IPS DF 19.7 (cell line): ENCODE measurements around the gene P3H1.
"Not testable (repeated sequence)": the region's sequence is repeated elsewhere in the genome, so short reads cannot be mapped to it uniquely, and the experiment has no call there.

Experiments used
- DNase-seq: peaks from one replicate; pipeline ENCODE4 v3.0.0-alpha.2; 2013; ENCODE audit warnings: low read depth, low spot score

Gene P3H1

DNA sequence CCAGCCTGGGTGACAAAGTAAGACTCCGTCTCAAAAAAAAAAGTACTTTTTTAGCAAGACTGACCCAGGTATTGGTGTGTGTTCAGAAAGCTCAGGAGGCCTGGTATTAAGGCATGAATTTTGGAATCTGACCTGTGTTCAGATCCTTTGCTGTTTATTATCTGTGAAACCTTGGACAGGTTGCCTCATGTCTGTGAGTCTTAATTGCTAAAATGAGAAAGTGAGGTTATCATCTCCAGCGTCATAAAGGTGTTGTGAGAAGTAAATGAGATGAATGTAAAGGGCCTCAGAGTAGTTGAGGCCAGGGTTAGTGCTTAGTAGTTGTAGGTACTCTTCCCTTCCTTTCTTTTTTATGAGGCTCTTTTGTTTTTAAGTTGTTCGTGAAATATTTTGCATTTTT, 3.0 kb upstream of the P3H1 start:
- DNase-seq = no peak

- no peak for DNase-seq
Observed at GRCh38 chr1:42768172-42768571, 1.3 kb upstream of the P3H1 start.

DNA sequence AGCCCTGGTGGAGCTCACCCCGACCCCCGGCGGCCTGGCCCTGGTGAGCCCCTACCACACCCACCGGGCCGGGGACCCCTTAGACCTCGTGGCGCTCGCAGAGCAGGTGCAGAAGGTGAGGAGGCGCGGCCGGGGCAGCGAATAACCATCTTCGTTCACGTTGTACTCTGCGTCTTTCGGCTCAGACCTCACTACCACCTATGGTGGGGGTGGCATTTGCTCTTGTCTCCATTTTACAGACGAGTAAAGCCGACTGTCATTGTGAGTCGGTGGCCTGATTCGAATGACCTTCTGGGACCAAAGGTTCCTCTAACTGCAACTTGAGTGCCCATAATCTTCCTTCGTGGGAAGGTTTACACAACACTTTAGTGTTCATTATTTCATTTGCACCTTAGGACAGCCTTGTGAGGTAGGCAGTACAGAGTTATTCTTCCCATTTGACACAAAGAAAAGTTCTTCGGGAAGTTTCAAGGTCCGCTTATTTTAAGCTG, 727 bp upstream of the P3H1 start:
- DNase-seq = no peak

DNA sequence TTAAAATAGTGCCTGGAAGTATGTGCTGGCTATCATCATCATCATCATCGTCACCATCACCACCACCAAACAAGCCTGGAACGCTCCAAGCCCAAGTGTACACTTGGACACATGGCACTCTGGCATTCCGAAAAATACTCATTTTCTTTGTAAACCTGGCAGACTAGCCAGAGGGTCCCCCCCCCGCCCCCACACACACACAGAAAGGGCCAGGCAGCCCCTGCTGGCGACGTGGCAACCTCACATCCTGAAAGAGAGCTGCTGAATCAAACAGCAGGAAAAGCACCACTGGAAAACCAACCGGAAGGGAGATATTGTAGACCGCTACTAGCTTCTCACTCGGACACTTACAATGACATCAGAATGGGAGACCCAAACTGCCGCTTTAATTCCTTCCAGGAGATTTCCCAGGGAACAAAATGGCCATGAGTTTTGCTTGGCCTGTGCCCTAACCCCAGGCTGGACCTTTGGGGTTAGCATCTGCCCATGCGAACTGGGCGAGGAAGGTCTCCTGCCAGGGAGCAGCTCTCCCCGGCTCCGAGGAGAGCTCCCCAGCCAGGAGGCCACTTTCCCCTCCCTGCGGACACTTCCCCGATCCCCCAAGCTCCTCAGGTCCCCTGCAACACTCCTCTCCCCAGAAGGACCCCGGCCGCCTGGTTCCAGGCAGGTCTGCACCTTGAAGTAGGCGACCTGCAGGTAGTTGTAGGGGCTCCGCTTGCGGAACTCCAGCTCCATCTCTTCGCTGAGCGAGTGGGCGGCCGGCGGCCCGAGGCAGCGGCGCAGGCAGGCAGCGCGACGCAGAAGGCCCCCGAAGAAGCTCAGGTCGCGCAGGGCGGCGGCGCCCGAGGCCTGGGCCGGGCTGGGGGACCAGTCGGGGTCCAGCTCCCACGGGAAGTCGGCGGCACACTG, 742 bp downstream of the P3H1 start:
- DNase-seq = peak; percentile 48

DNA sequence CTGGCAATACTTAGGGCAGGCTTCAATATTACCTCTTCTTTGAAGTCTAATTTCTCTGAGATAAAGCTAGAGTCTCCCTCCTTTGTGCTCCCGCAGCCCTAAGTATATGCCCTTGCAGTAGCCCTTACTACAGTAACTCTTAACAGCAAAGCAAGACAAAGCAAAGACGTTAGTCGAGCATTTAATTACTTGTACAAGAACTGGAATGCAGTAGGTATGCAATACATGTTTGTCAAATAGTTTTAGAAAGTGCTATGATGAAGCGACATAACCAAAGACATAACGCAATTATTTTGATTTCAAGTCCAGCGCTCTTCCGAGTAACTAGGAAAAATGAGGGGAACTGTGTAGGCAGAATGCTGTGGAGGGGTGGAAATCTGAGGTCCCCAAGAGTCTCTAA, 1.6 kb downstream of the P3H1 start:
- no peak for DNase-seq

DNA sequence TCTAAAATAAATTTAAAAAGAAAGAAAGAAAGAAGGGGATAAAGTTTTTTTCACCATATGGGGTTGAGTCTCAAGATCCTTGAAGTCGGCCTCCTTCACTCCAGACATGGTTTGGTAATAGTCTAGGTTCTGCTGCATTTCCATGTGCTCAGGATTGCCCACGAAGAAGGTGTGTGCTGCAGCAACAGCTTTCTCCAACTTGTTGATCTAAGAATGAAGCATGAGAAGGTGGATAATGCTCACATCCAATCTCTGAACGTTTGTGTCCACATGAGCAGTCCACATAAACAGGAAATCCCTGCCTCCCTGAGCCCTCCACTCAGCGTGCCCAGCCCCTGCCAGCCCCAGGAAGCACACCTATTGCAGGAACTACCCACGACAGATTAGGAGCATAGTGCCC, 4.6 kb downstream of the P3H1 start:
- no peak for DNase-seq

DNA sequence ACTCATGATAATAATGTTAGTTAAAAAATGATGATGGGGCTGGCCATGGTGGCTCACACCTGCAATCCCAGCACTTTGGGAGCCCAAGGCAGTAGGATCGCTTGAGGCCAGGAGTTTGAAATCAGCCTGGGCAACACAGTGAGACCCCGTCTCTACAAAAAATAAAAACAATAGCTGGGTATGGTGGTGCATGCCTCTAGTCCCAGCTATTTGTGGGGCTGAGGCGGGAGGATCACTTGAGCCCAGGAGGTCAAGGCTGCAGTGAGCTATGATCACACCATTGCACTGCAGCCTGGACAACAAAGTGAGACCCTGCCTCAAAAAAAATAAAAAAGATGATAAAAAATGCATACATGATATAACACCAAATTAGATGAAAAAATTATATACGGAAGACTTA, 5.3 kb downstream of the P3H1 start:
- DNase-seq = no peak

- DNase-seq = no peak
Observed at GRCh38 chr1:42759114-42759513, 7.7 kb downstream of the P3H1 start.

GRCh38 chr1:42758641-42759040, 8.2 kb downstream of the P3H1 start:
- DNase-seq = no peak

DNA sequence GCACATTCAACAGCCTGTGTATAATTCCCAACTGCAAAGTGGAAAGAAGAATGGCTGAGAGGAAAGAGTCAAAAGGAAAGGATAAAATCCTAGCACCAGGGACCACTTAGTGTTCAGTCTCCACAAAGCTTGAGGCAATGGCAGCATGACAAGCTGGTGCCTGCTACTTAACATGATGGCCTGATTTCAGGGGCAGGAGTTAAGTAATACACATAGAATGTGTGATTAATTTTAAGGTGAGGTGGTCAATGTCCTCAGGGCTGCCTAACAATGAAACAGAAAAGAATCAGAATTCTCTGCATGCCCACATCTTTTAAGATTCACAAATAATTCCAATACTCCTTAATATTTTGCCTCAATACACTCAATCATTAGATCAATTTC, 8.9 kb downstream of the P3H1 start:
- DNase-seq = no peak

DNA sequence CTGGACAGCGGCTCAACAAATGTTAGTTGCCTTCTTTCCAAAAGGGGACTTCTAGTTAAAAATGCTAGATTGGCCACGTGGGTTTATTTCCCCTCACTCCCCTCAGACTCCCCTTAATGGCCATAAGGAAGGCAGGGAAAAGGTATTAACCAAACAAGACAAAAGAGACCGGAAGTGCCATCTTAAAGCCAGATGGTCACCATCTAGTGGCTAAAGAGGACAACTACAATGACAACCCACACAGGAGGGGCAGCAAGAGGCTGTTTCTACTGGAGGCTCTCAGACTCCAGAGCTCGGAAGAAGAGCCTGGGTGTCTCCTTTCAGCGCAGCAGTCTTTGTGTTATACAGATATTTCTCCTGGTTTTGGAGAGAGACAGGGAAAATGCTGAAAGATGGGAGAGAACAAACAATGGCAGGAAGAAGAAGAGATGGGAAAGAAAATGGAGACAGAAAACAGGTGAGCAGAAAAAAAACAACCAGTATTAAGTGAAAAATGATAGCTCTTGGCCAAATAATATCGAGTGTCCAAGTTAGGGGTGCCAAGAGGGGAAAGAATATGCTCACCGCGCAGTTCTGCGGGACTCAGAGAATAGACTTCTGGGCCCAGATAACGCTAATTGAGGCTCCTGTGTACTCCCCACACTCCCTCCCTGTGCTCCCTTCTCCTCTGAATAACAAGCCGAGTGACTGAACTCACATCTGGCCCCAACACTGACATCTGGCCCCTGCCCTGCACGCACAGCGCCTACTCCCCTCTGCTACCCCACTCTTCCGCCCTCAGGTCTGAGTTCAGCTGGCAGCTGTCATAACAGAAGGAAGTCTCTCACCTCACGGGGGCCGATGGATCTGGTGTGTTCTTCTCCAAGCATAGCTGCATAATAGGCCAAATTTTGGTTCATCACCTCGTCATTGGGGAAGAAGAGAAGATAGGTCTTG, 9.6 kb downstream of the P3H1 start:
- no peak for DNase-seq

- DNase-seq = no peak
Observed at GRCh38 chr1:42753070-42753469, 13.8 kb downstream of the P3H1 start.

DNA sequence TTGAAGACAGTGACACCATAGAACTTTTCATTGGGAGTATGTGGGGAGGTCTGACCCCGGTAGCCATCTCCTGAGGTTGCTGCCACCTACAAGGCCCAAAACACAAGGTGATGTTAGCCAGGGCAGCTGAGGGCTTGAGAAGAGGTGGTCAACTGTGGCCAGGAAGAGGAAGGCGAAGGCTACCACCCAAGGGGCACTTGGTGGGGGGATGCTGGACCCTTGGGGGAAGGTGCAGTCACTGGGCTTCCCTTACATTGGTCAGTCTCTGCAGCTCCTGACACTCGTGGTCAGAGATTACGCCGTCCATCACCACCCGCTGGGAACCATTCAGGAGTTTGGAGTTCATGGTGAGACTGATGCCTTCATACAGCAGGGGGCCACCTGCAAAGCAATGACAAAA, 14.5 kb downstream of the P3H1 start:
- DNase-seq = no peak

DNA sequence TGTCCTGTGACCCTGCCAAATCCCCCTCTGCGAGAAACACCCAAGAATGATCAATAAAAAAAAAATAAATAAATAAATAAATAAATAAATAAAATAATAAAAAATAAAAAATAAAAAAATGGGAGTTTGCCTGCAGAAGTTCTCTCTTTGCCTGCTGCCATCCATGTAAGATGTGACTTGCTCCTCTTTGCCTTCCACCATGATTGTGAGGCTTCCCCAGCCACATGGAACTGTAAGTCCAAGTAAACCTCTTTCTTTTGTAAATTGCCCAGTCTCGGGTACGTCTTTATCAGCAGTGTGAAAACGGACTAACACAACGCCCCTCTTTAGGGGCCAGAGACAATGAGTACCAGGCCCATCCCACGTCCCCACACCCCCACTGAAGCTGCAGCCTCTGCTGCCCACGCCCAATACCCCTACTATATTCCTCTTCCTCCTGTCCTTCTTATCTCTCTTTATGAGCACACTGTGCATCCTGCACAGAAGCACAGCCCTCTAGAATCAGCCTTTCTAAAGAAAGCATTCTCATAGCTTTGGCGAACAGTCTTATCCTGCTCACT, 15.2 kb downstream of the P3H1 start:
- not testable (repeated sequence) for DNase-seq

- no peak for DNase-seq
Observed at GRCh38 chr1:42750041-42750440, 16.8 kb downstream of the P3H1 start.

- no peak for DNase-seq
Observed at GRCh38 chr1:42748461-42749410, 18.1 kb downstream of the P3H1 start.

DNA sequence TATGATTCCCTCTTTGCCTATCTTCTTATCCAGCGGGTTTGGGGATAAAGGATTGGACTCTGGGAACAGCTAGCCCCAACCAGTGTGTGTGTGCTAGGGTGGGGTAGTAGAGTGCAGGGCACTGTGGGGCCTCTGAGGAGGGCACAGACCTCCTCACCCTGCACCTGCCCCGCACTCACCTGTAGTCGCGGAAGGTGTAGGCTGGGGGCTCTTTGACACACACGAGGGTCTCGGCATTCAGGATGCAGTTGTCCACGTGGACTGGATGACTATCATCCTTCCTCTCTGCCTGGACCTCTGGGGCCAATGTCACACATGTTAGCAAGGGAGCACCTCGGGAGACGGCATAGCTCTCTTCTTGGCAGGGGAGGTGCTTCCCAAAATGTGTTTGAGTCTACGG, 18.8 kb downstream of the P3H1 start:
- no peak for DNase-seq

DNA sequence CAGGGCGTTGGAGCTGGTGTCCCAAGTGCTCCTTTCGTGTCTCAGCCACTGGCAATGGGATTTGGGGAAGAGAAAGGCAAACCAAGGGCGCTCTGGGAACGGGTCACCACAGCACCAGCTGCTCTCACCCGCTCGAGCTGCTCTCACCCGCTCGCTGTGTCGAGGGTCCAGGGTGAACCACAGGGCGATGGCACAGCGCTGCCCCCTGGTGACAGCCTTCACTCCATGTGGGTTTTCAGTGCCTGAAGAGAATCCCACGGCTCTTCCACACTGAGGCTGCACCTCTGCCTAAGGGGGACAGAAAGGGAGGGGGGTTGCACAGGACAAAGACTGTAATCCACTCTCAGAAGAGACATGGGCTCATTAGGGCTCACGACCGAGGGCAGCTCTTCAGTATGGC, 19.7 kb downstream of the P3H1 start:
- no peak for DNase-seq

- no peak for DNase-seq
Observed at GRCh38 chr1:42746436-42747105, 20.3 kb downstream of the P3H1 start.

- DNase-seq = no peak
Observed at GRCh38 chr1:42745851-42746250, 21.0 kb downstream of the P3H1 start.

DNA sequence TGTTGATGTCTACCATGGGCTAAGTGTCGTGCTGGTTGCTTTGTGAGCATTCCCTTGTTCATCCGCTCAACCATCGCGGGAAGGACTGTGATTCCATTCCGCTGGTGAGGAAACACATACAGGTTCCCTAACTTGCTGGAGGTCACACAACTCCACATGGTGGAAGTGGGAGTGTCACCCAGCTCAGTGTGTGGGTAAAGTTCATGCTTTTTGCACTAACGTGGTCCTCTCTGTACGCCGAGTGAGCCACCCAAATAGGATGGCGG, 22.7 kb downstream of the P3H1 start:
- DNase-seq = no peak
